ENCODE measurements around the gene TECPR2. TPM values are rescaled to one million over a fixed set of nuclear protein-coding genes. Genes with fewer than 3 reads are reported as not detected.

TECPR2 gene
- total and polyA plus RNA-seq, 10 of the 15 experiments (the other 5 are each of a cell fraction or from before 2014, with no cell fraction given): 0.15 to 10.0 (median 3.0) TPM

GRCh38 chr14:102374264-102374663, 11.5 kb downstream of the TECPR2 start:
- Histone ChIP-seq H3K9ac (ENCODE audit: control insufficient read depth, insufficient read depth, low read length) (no peak overlapping the region), H3K79me2 (ENCODE audit: control insufficient read depth, insufficient read depth, low read length) (no peaks in the 10 kb centered on the region; the same call in none of the 2 replicates), H2AFZ (ENCODE audit: control insufficient read depth, low read depth, low read length) (no peak overlapping the region), H3K27me3 (replicated peaks in 1 of 2; ENCODE audit: control insufficient read depth in 2 of 2, insufficient read depth in 2 of 2, low read length in 1 of 2) (no peaks in the 10 kb centered on the region), H3K4me1 (ENCODE audit: control insufficient read depth, insufficient read depth, low read length) (peaks cover 37% of the 10 kb centered on the region), H3K9me3 (replicated peaks; ENCODE audit: control insufficient read depth, insufficient read depth, low read length) (no peaks in the 10 kb centered on the region), H3K27ac (ENCODE audit: control insufficient read depth, insufficient read depth) (no peak overlapping the region), H3K4me3 (no peak overlapping the region), H4K20me1 (ENCODE audit: control insufficient read depth, insufficient read depth) (no peaks in the 10 kb centered on the region), H3K4me2 (ENCODE audit: control insufficient read depth, insufficient read depth) (no peak overlapping the region), H3K36me3 (ENCODE audit: control insufficient read depth in 2 of 2, insufficient read depth in 2 of 2, low read length in 1 of 2) (peaks cover 0 to 3% of the 10 kb centered on the region in 2 experiments; a peak in 1 of 4 replicates)
- 50% methylated on average over 2 of the region's 2 CpGs for WGBS (ENCODE audit: insufficient coverage, insufficient replicate concordance, low lambda C conversion rate, missing lambda C conversion rate)
- intact Hi-C loops (cut with micrococcal nuclease; ENCODE audit: unreplicated experiment) (no loop called here), in situ Hi-C loops (cut with MboI) (no loop called here)
- BruUV-seq (replicated peaks): no TSS peak
- POLR2A ChIA-PET: no interaction called here
- no peak for ATAC-seq
- FAIRE-seq: no peak
- no peak for DNase-seq (ENCODE audit: low read depth, low spot score)
- CTCF ChIA-PET: interaction anchor here (0.6 kb wide), 1 partner anchor 142 kb away, joined by 4 read pairs; no protein-coding TSS in a partner anchor
- SMC1A ChIA-PET (ENCODE audit: uncharacterized antibody, unreplicated experiment): no interaction called here
- RAD21 ChIA-PET (ENCODE audit: unreplicated experiment): no interaction called here
- TF ChIP-seq EGR1 (IDR thresholded peaks at IDR 0.05; ENCODE audit: borderline replicate concordance in 1 of 2, low read depth in 2 of 2, low read length in 2 of 2) (no peak), IRF3 (IDR thresholded peaks at IDR 0.05) (no peak), ZNF207 (IDR thresholded peaks at IDR 0.05; ENCODE audit: borderline replicate concordance) (no peak), ELK1 (IDR thresholded peaks at IDR 0.05; ENCODE audit: low read depth, low read length) (no peak), MAX (IDR thresholded peaks at IDR 0.05; ENCODE audit: low read depth, low read length) (no peak), SRF (IDR thresholded peaks at IDR 0.05; ENCODE audit: low read depth in 2 of 2, low read length in 2 of 2) (no peak), ETV6 (conservative IDR thresholded peaks at IDR 0.05 in 1 of 2, IDR thresholded peaks at IDR 0.05 in 1 of 2; ENCODE audit: borderline replicate concordance in 1 of 2, low read depth in 1 of 2) (no peak), PAX8 (IDR thresholded peaks at IDR 0.05) (no peak), PKNOX1 (IDR thresholded peaks at IDR 0.05) (no peak), ZBTB11 (CRISPR knock-in tag; IDR thresholded peaks at IDR 0.05) (no peak), USF1 (IDR thresholded peaks at IDR 0.05; ENCODE audit: borderline replicate concordance, extremely low read length, insufficient read depth, low read depth, low read length) (no peak), CHD1 (IDR thresholded peaks at IDR 0.05; ENCODE audit: low read depth, low read length) (no peak), BRCA1 (IDR thresholded peaks at IDR 0.05; ENCODE audit: low read depth, low read length) (no peak), SMC3 (IDR thresholded peaks at IDR 0.05; ENCODE audit: borderline replicate concordance, low read length) (no peak)

Measured in GM12878 (cell line).